OCI-LY3 (cell line): ENCODE data around the gene ILRUN.
"Not testable (repeated sequence)": the region's sequence is repeated elsewhere in the genome, so short reads cannot be mapped to it uniquely, and the experiment has no call there.

Experiments used
- H2AFZ ChIP-seq: fragments of 200-600, 300-600 bp; shearing (Covaris generic); 2 replicates; pipeline ENCODE4 v1.6.0; 2014; ENCODE audit warnings: antibody characterized with exemption, low read depth, low read length
- H3K27ac ChIP-seq: fragments of 200-600, 300-600 bp; sonication (generic); 2 replicates; pipeline ENCODE4 v1.5.1; 2014; ENCODE audit warnings: mild to moderate bottlenecking, low read length, moderate library complexity, mixed read lengths
- H3K27me3 ChIP-seq: fragments of 200-600, 300-600 bp; sonication (generic); 2 replicates; pipeline ENCODE4 v1.6.1; 2014; ENCODE audit warnings: low read depth, low read length, mixed read lengths
- H3K36me3 ChIP-seq: fragments of 200-600, 300-600 bp; sonication (generic); replicated peaks from 2 replicates; pipeline ENCODE3; 2014; ENCODE audit warnings: low read depth, low read length, mixed read lengths
- H3K4me1 ChIP-seq: fragments of 300-600, 200-600 bp; sonication (generic); 2 replicates; pipeline ENCODE4 v1.6.1; 2014; ENCODE audit warnings: low read length, mixed read lengths
- H3K4me2 ChIP-seq: fragments of 200-600, 300-600 bp; sonication (generic); 2 replicates; pipeline ENCODE4 v1.6.1; 2014; ENCODE audit warnings: low read length, mixed read lengths
- H3K4me3 ChIP-seq: fragments of 300-600, 200-600 bp; sonication (generic); 2 replicates; pipeline ENCODE4 v1.5.1; 2014; ENCODE audit warnings: antibody characterized with exemption, mild to moderate bottlenecking, low read length, moderate library complexity
- H3K79me2 ChIP-seq: fragments of 300-600, 200-600 bp; shearing (Covaris generic); 2 replicates; pipeline ENCODE4 v1.6.1; 2014; ENCODE audit warnings: mild to moderate bottlenecking, low read length, mixed read lengths
- H3K9ac ChIP-seq: fragments of 300-600, 200-600 bp; shearing (Covaris generic); 2 replicates; pipeline ENCODE4 v1.6.0; 2014; ENCODE audit warnings: mild to moderate bottlenecking, low read length, moderate library complexity
- H3K9me3 ChIP-seq: fragments of 200-600, 300-600 bp; shearing (Covaris generic); 2 replicates; pipeline ENCODE4 v1.6.1; 2014; ENCODE audit warnings: low read length, mixed read lengths; ENCODE audit not compliant: insufficient read depth
- H4K20me1 ChIP-seq: fragments of 200-600, 300-600 bp; sonication (generic); 2 replicates; pipeline ENCODE4 v1.6.1; 2016; ENCODE audit warnings: low read length, mixed read lengths; ENCODE audit not compliant: insufficient read depth
- EZH2phosphoT487 ChIP-seq: fragments of 200-600 bp; shearing (Covaris generic); IDR thresholded peaks from 2 replicates; pipeline ENCODE4 v1.6.1; 2018; ENCODE audit warnings: antibody characterized with exemption, mixed run types, low read depth
- TF ChIP-seq, protein P1 (sequence below): fragments of 200-600, 300-600 bp; sonication (generic); IDR thresholded peaks from 2 replicates; pipeline ENCODE4 v1.5.1; 2014; ENCODE audit warnings: antibody characterized with exemption, low read length, low read depth

ILRUN gene

DNA sequence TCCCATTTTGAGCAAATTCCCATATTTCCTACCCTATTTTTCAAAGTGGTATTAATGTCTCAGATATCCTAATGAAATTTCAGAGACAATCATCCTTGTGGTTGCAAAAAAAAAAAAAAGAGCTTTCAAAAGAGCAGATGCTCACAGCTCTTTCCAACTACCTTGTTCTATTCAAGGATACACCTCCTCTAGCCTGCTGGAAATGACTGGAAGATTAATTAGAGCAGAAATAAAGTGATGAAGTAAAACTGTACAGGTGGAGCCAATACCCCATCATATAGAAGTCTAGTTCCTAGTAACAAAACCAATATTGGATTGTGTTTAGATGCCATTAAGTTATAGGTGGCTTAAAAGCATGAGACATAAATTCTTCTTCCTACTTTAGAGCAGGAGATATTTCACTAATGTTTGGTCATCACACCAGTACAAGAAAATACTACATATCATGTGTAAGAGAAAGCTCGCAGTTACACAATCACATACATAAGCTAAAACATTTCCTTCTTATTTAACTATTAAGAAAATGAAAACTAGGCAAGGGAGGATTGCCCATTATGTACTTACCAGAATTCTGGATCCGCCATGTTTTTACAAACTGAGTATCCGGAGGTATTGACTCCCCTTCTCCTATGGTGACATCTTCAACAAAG lies 42.4 kb downstream of the ILRUN start:
- no peak overlapping the region for H2AFZ ChIP-seq
- H3K27me3 ChIP-seq = no peaks in the 10 kb centered on the region
- peaks cover 73% of the 10 kb centered on the region for H3K79me2 ChIP-seq
- H3K4me2 ChIP-seq = no peak overlapping the region
- H3K27ac ChIP-seq = no peak overlapping the region
- H4K20me1 ChIP-seq = no peaks in the 10 kb centered on the region
- no peak overlapping the region for H3K4me3 ChIP-seq
- peaks cover 22% of the 10 kb centered on the region for H3K36me3 ChIP-seq
- TF ChIP-seq, protein P1, sequence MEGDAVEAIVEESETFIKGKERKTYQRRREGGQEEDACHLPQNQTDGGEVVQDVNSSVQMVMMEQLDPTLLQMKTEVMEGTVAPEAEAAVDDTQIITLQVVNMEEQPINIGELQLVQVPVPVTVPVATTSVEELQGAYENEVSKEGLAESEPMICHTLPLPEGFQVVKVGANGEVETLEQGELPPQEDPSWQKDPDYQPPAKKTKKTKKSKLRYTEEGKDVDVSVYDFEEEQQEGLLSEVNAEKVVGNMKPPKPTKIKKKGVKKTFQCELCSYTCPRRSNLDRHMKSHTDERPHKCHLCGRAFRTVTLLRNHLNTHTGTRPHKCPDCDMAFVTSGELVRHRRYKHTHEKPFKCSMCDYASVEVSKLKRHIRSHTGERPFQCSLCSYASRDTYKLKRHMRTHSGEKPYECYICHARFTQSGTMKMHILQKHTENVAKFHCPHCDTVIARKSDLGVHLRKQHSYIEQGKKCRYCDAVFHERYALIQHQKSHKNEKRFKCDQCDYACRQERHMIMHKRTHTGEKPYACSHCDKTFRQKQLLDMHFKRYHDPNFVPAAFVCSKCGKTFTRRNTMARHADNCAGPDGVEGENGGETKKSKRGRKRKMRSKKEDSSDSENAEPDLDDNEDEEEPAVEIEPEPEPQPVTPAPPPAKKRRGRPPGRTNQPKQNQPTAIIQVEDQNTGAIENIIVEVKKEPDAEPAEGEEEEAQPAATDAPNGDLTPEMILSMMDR = no peak
- no peak for TF ChIP-seq EZH2phosphoT487
- H3K9ac ChIP-seq = no peak overlapping the region
- H3K9me3 ChIP-seq = no peaks in the 10 kb centered on the region
- peaks cover 45% of the 10 kb centered on the region for H3K4me1 ChIP-seq

DNA sequence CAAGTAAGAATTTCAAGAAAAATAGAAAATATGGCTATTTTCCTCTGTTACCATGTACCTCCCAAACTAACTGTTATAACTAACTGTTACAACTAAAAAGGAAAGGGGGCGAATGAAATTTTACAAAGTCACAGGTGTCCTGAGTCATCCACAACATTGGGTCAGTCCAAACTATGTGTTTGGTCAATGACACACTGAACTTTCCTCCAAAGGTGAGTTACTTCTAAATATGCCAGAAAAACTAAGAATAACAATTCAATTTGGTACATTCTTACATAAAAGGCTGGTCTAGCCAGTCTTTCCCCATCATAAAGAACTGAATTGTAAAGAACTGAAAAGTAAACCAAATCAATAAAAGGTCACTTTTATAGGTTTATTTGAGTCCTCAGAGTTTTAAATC lies 44.3 kb downstream of the ILRUN start:
- Histone ChIP-seq H3K27ac (no peak overlapping the region), H3K9ac (no peak overlapping the region), H3K4me3 (no peak overlapping the region), H3K27me3 (no peaks in the 10 kb centered on the region), H3K4me2 (no peak overlapping the region), H3K36me3 (peaks cover 22% of the 10 kb centered on the region), H3K9me3 (no peaks in the 10 kb centered on the region), H2AFZ (no peak overlapping the region), H3K79me2 (peaks cover 64% of the 10 kb centered on the region), H4K20me1 (peaks cover 5% of the 10 kb centered on the region), H3K4me1 (peaks cover 26% of the 10 kb centered on the region)
- TF ChIP-seq EZH2phosphoT487 = no peak
- TF ChIP-seq, protein P1 = no peak

DNA sequence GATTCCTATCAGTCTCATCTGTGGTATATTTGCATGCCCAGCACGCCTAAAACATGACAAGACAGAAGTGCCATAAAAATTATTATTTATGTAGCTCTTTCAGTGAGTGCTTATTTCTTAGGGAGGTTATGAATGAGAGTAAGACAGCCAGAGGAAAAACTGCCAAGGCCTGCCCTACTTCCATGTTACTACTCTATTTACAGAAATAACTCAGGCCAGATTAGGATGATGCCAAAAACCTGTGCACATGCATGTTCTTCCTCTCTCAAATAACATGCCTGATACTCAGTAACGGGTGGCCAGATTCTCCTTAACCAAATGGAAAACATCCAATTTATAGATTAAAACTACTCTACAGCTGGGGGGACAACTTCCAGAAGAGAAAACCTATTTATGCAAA lies 45.7 kb downstream of the ILRUN start:
- Histone ChIP-seq H3K27ac (no peak overlapping the region), H3K9ac (no peak overlapping the region), H3K79me2 (peaks cover 62% of the 10 kb centered on the region), H3K4me3 (no peak overlapping the region), H4K20me1 (peaks cover 5% of the 10 kb centered on the region), H3K36me3 (peaks cover 24% of the 10 kb centered on the region), H3K4me1 (peaks cover 11% of the 10 kb centered on the region), H3K4me2 (no peak overlapping the region), H2AFZ (no peak overlapping the region), H3K9me3 (no peaks in the 10 kb centered on the region), H3K27me3 (no peaks in the 10 kb centered on the region)
- no peak for TF ChIP-seq EZH2phosphoT487
- TF ChIP-seq, protein P1 = no peak

DNA sequence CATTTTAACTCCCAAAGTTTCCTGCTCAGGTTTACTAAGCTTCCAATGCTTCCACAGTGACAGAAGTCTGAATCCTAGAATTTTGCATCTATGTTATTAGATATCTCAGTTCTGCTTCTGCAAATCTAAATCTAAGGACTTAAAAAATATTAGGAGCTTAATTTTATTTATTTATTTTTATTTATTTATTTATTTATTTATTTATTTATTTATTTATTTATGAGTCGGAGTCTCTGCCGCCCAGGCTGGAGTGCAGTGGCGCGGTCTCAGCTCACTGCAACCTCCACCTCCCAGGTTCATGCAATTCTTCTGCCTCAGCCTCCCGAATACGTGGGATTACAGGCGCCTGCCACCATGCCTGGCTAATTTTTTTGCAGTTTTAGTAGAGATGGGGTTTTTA lies 46.3 kb downstream of the ILRUN start:
- Histone ChIP-seq H3K79me2 (peaks cover 56% of the 10 kb centered on the region), H3K36me3 (peaks cover 21% of the 10 kb centered on the region)
- H3K9me3 ChIP-seq, H3K9ac ChIP-seq, H3K4me2 ChIP-seq, H4K20me1 ChIP-seq, H3K4me3 ChIP-seq, H3K27me3 ChIP-seq, H2AFZ ChIP-seq, H3K27ac ChIP-seq, H3K4me1 ChIP-seq: not testable (repeated sequence)
